Skeletal muscle tissue (tissue), 4 donors: Measurements from ENCODE around the gene CTDNEP1. TPM values are rescaled to one million over a fixed set of nuclear protein-coding genes. Genes with fewer than 3 reads are reported as not detected.

ENCODE experiments used
- H3K27ac ChIP-seq: one replicate; pipeline ENCODE4 v1.7.0; 2013; ENCODE audit warnings: mild to moderate bottlenecking, low read depth, low read length, inconsistent platforms
- H3K27me3 ChIP-seq, 3 donors: one replicate each; pipeline ENCODE4 v1.7.0; 2013; ENCODE audit warnings: low read length in 3 of 3; ENCODE audit not compliant: control insufficient read depth in 3 of 3, insufficient read depth in 3 of 3
- H3K36me3 ChIP-seq, 3 donors: one replicate each; pipeline ENCODE4 v1.7.0; 2013; ENCODE audit warnings: low read length in 3 of 3; ENCODE audit not compliant: control insufficient read depth in 3 of 3, insufficient read depth in 3 of 3
- H3K4me1 ChIP-seq, 3 donors: one replicate each; pipeline ENCODE4 v1.7.0; 2013; ENCODE audit warnings: low read length in 3 of 3, mild to moderate bottlenecking in 3 of 3; ENCODE audit not compliant: control insufficient read depth in 3 of 3, insufficient read depth in 3 of 3
- H3K4me3 ChIP-seq, 3 donors: one replicate each; pipeline ENCODE4 v1.7.0; 2013; ENCODE audit warnings: low read length in 3 of 3
- H3K9ac ChIP-seq, 3 donors: one replicate each; pipeline ENCODE4 v1.7.0; 2013; ENCODE audit warnings: low read length in 3 of 3, mild to moderate bottlenecking in 3 of 3, moderate library complexity in 2 of 3, low read depth in 1 of 3
- H3K9me3 ChIP-seq, 3 donors: one replicate each; pipeline ENCODE4 v1.7.0; 2013; ENCODE audit warnings: low read length in 3 of 3; ENCODE audit not compliant: control insufficient read depth in 3 of 3
- total RNA-seq: library from RNA; depleted of rRNA; stranded (reverse); fragments of >200 nt; gene quantifications from one replicate; pipeline ENCODE4 v1.2.3, GENCODE V29; 2014
- donor health status: Osteomylitis.

Gene CTDNEP1
- total RNA-seq, 1 donor from 2014 or later, result 39.7 TPM

- Histone ChIP-seq H3K27ac (no peak overlapping the region), H3K9ac (peak overlapping the region; percentile 57 to 71 (median 59)), H3K27me3 (peaks cover 25 to 40% (median 37%) of the 10 kb centered on the region in 3 donors), H3K4me1 (peaks cover 13 to 26% (median 20%) of the 10 kb centered on the region in 3 donors), H3K36me3 (peaks cover 26 to 34% (median 29%) of the 10 kb centered on the region in 3 donors), H3K4me3 (peak overlapping the region; percentile 36 to 56 (median 54)), H3K9me3 (no peaks in the 10 kb centered on the region)
Measured at GRCh38 chr17:7260651-7261378, 9.3 kb upstream of the CTDNEP1 start.

GRCh38 chr17:7260151-7260550 lies 8.6 kb upstream of the CTDNEP1 start:
- Histone ChIP-seq H3K4me1 (peaks cover 13 to 26% (median 20%) of the 10 kb centered on the region in 3 donors), H3K9me3 (no peaks in the 10 kb centered on the region), H3K9ac (peak overlapping the region in 1 of 3 donors; percentile 71), H3K27ac (no peak overlapping the region), H3K36me3 (peaks cover 26 to 34% (median 32%) of the 10 kb centered on the region in 3 donors), H3K27me3 (peaks cover 25 to 40% (median 37%) of the 10 kb centered on the region in 3 donors), H3K4me3 (no peak overlapping the region)

GRCh38 chr17:7259555-7259889 lies 8.0 kb upstream of the CTDNEP1 start:
- Histone ChIP-seq H3K4me3 (no peak overlapping the region), H3K9me3 (no peaks in the 10 kb centered on the region), H3K27ac (no peak overlapping the region), H3K9ac (no peak overlapping the region), H3K36me3 (peaks cover 32 to 41% (median 38%) of the 10 kb centered on the region in 3 donors), H3K4me1 (peaks cover 13 to 26% (median 20%) of the 10 kb centered on the region in 3 donors), H3K27me3 (peaks cover 25 to 39% (median 37%) of the 10 kb centered on the region in 3 donors)

GRCh38 chr17:7258731-7259554 lies 7.4 kb upstream of the CTDNEP1 start:
- Histone ChIP-seq H3K27me3 (peaks cover 25 to 37% (median 36%) of the 10 kb centered on the region in 3 donors), H3K9ac (no peak overlapping the region), H3K9me3 (no peaks in the 10 kb centered on the region), H3K4me1 (peaks cover 13 to 26% (median 20%) of the 10 kb centered on the region in 3 donors), H3K4me3 (no peak overlapping the region), H3K27ac (no peak overlapping the region), H3K36me3 (peaks cover 38 to 46% (median 39%) of the 10 kb centered on the region in 3 donors)

GRCh38 chr17:7256766-7257456 lies 5.4 kb upstream of the CTDNEP1 start:
- H3K4me1 ChIP-seq, result peaks cover 18 to 22% (median 18%) of the 10 kb centered on the region in 3 donors

GRCh38 chr17:7254511-7254910 lies 3.0 kb upstream of the CTDNEP1 start:
- no peak overlapping the region for H3K27ac ChIP-seq
- H3K36me3 ChIP-seq, result peaks cover 37 to 50% (median 43%) of the 10 kb centered on the region in 3 donors
- no peak overlapping the region for H3K4me3 ChIP-seq
- no peak overlapping the region for H3K9ac ChIP-seq
- no peaks in the 10 kb centered on the region for H3K27me3 ChIP-seq
- peaks cover 22 to 25% (median 24%) of the 10 kb centered on the region in 3 donors for H3K4me1 ChIP-seq
- H3K9me3 ChIP-seq, result no peaks in the 10 kb centered on the region

More at GRCh38 chr17:7256766-7257456, 5.4 kb upstream of the CTDNEP1 start:
- H3K27ac ChIP-seq, result no peak overlapping the region
- H3K36me3 ChIP-seq, result peaks cover 39 to 52% (median 44%) of the 10 kb centered on the region in 3 donors
- no peak overlapping the region for H3K9ac ChIP-seq
- no peak overlapping the region for H3K4me3 ChIP-seq
- H3K9me3 ChIP-seq, result no peaks in the 10 kb centered on the region
- peaks cover 11 to 18% (median 18%) of the 10 kb centered on the region in 3 donors for H3K27me3 ChIP-seq

GRCh38 chr17:7253082-7253481 lies 1.5 kb upstream of the CTDNEP1 start:
- peak overlapping the region; percentile 100 for H3K27ac ChIP-seq
- H3K9me3 ChIP-seq, result no peaks in the 10 kb centered on the region
- peaks cover 25 to 37% (median 30%) of the 10 kb centered on the region in 3 donors for H3K36me3 ChIP-seq
- H3K4me3 ChIP-seq, result peak overlapping the region; percentile 64 to 92 (median 89)
- H3K4me1 ChIP-seq, result peaks cover 32 to 36% (median 35%) of the 10 kb centered on the region in 3 donors
- H3K9ac ChIP-seq, result peak overlapping the region; percentile 98 to 99 (median 99)
- H3K27me3 ChIP-seq, result no peaks in the 10 kb centered on the region

GRCh38 chr17:7252176-7253043 lies 876 bp upstream of the CTDNEP1 start, which contains the start of gene ELP5:
Gene ELP5, plus strand, starts transcription at chr17:7252215. Its CDS starts 336 bp downstream, at chr17:7252551.
- H3K4me1 ChIP-seq, result peaks cover 38 to 41% (median 41%) of the 10 kb centered on the region in 3 donors
- H3K4me3 ChIP-seq, result peak within 1 kb of the TSS; percentile 64 to 92 (median 89)
- H3K9ac ChIP-seq, result peak within 1 kb of the TSS; percentile 98 to 99 (median 99)
- H3K36me3 ChIP-seq, result peaks cover 22 to 31% (median 30%) of the 10 kb centered on the region in 3 donors
- H3K9me3 ChIP-seq, result no peaks in the 10 kb centered on the region
- H3K27me3 ChIP-seq, result no peaks in the 10 kb centered on the region
- peak within 1 kb of the TSS; percentile 100 for H3K27ac ChIP-seq
